HepG2 (cell line): ENCODE results near the gene CLPX. TPM values are rescaled to one million over a fixed set of nuclear protein-coding genes. Genes with fewer than 3 reads are reported as not detected.

Experiments used
- CAMTA2 ChIP-seq: sonication (generic); formaldehyde crosslinking; IDR thresholded peaks from 2 replicates; pipeline ENCODE4 v1.4.0; 2020; ENCODE audit warnings: mild to moderate bottlenecking, missing genetic modification reagents, borderline replicate concordance
- CEBPG ChIP-seq: IDR thresholded peaks from 2 replicates; pipeline ENCODE4 v1.6.1; 2016
- GLI4 ChIP-seq: sonication (generic); formaldehyde crosslinking; IDR thresholded peaks from 2 replicates; pipeline ENCODE4 v1.5.1; 2020; ENCODE audit warnings: missing genetic modification reagents, mild to moderate bottlenecking, moderate library complexity, borderline replicate concordance
- MIER2 ChIP-seq: IDR thresholded peaks from 2 replicates; pipeline ENCODE4 v1.6.1; 2016; ENCODE audit warnings: missing biosample characterization, missing genetic modification reagents
- MXI1 ChIP-seq: IDR thresholded peaks from 3 replicates; pipeline ENCODE4 v1.6.1; 2012; ENCODE audit warnings: low read depth, low read length, inconsistent platforms, borderline replicate concordance
- RCOR2 ChIP-seq: IDR thresholded peaks from 2 replicates; pipeline ENCODE4 v1.6.1; 2016; ENCODE audit warnings: missing biosample characterization, missing genetic modification reagents
- SOX5 ChIP-seq: IDR thresholded peaks from 2 replicates; pipeline ENCODE4 v1.6.1; 2016; ENCODE audit warnings: borderline replicate concordance
- SRSF1 ChIP-seq: fragments of 200-400 bp; formaldehyde crosslinking; optimal IDR thresholded peaks from 2 replicates; pipeline ENCODE3; 2017; ENCODE audit warnings: mild to moderate bottlenecking, low read depth, low read length, moderate library complexity
- YEATS4 ChIP-seq: sonication (generic); formaldehyde crosslinking; IDR thresholded peaks from 2 replicates; pipeline ENCODE4 v1.4.0; 2020; ENCODE audit warnings: missing genetic modification reagents, borderline replicate concordance
- ZBTB20 ChIP-seq: sonication (generic); formaldehyde crosslinking; IDR thresholded peaks from 2 replicates; pipeline ENCODE4 v1.8.1; 2023; ENCODE audit warnings: missing genetic modification reagents, low read depth, mild to moderate bottlenecking, borderline replicate concordance
- ZKSCAN5 ChIP-seq: sonication (generic); formaldehyde crosslinking; IDR thresholded peaks from 2 replicates; pipeline ENCODE4 v1.5.1; 2020; ENCODE audit warnings: mild to moderate bottlenecking, missing genetic modification reagents
- ZNF263 ChIP-seq: sonication (generic); formaldehyde crosslinking; IDR thresholded peaks from 2 replicates; pipeline ENCODE4 v1.4.0; 2020; ENCODE audit warnings: missing genetic modification reagents
- ZNF430 ChIP-seq: sonication (generic); formaldehyde crosslinking; IDR thresholded peaks from 2 replicates; pipeline ENCODE4 v1.9.0; 2021; ENCODE audit warnings: mild to moderate bottlenecking, missing genetic modification reagents
- ZNF564 ChIP-seq: sonication (generic); formaldehyde crosslinking; IDR thresholded peaks from 2 replicates; pipeline ENCODE4 v1.8.1; 2023; ENCODE audit warnings: mild to moderate bottlenecking, missing genetic modification reagents
- ZNF615 ChIP-seq: sonication (generic); formaldehyde crosslinking; IDR thresholded peaks from 2 replicates; pipeline ENCODE4 v1.5.0; 2020; ENCODE audit warnings: mild to moderate bottlenecking, missing genetic modification reagents, borderline replicate concordance
- ZNF629 ChIP-seq: sonication (generic); formaldehyde crosslinking; conservative IDR thresholded peaks from 2 replicates; pipeline ENCODE4 v1.5.0; 2020; ENCODE audit warnings: missing genetic modification reagents
- ZNF792 ChIP-seq: IDR thresholded peaks from 2 replicates; pipeline ENCODE4 v1.6.1; 2016
- ZNF891 ChIP-seq: sonication (generic); formaldehyde crosslinking; IDR thresholded peaks from 2 replicates; pipeline ENCODE4 v1.5.0; 2020; ENCODE audit warnings: mild to moderate bottlenecking, missing genetic modification reagents
- polyA plus RNA-seq, 8 experiments: library from polyadenylated mRNA; depleted of rRNA in 3 of 8; stranded (reverse) in 7 of 8; unstranded in 1 of 8; fragments of >200 nt; fragmentation: Illumina TruSeq in 4 of 8; extraction: Trizol in 4 of 8; gene quantifications; 2 replicates each; pipeline versions ENCODE4 v1.2.1 to v1.2.3, GENCODE V29; 2011 to 2016; ENCODE audit warnings: low read depth in 4 of 8, missing spikeins in 1 of 8, mixed read lengths in 1 of 8; ENCODE audit not compliant: insufficient read depth in 1 of 8
- total RNA-seq, 5 experiments: library from RNA; depleted of rRNA; stranded (reverse); fragments of >200 nt; fragmentation: Illumina TruSeq; extraction: Trizol; gene quantifications; 2 replicates each; pipeline ENCODE4 v1.2.3, GENCODE V29; 2016; ENCODE audit warnings: low read depth in 1 of 5
- TF ChIP-seq, protein P1 (sequence below): sonication (generic); formaldehyde crosslinking; IDR thresholded peaks from 2 replicates; pipeline ENCODE4 v1.4.0; 2020; ENCODE audit warnings: missing genetic modification reagents
- TF ChIP-seq, protein P2 (sequence below): sonication (generic); formaldehyde crosslinking; IDR thresholded peaks from 2 replicates; pipeline ENCODE4 v1.4.0; 2020; ENCODE audit warnings: low read depth, mild to moderate bottlenecking, missing genetic modification reagents
- TF ChIP-seq, protein P3 (sequence below): sonication (generic); IDR thresholded peaks from 2 replicates; pipeline ENCODE4 v1.6.1; 2016; ENCODE audit warnings: low read depth, borderline replicate concordance
- TF ChIP-seq, protein P4 (sequence below): sonication (generic); formaldehyde crosslinking; IDR thresholded peaks from 2 replicates; pipeline ENCODE4 v1.4.0; 2020; ENCODE audit warnings: missing genetic modification reagents
- TF ChIP-seq, protein P5 (sequence below): IDR thresholded peaks from 2 replicates; pipeline ENCODE4 v1.6.1; 2016; ENCODE audit warnings: low read depth, borderline replicate concordance

The CLPX gene
- total and polyA plus RNA-seq, 2 of the 13 experiments (the other 11 are each of a cell fraction or from before 2014, with no cell fraction given): 33.9 to 61.3 TPM

DNA sequence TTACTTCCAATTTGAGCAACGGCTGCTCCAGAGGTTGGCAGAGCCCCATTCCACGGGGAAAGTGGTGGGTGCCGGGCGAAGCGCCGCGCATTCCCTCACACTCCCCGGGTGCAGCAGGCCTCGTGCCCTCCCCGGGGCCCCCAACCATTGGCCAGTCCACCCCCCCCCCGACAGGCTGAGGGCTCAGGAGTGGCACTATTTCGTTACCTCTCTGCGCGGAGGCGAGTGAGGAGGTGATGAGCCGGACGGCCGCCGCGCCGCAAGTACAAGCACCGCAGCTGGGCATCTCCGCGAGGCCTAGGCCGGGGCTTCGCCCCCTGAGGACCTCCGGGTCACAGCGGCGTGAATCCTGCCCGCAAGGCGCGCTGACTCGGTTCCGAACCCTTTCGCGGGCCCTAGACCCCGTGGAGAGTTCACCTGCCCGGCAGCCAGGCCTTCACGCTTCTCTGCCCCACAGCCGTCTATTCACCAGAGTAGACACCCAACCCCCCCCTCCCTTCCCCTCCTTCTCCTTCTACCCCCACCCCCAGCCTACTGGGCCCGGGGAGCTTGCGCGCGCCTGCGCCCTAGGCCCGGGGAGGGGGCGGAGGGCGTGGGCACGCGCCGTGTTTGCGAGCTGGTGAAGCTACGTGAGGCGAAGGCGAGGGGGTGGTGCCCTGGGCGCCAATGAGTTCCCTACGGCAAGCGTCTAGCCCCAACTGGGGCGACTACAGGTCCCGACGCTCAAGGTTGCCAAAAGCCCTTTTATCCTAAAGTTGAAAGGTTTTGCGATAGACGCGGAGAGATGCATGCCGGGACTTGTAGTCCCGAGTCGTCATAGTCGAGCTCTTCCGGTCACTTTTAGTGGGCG is at the start of gene CLPX (continued):
- TF ChIP-seq YEATS4 (CRISPR knock-in tag) (peak; percentile 21; the same call in 1 of the 2 replicates), CEBPG (CRISPR knock-in tag) (peak; percentile 31), GLI4 (0 out of 2 replicates have a peak, but pooled peaks have one; percentile 8), SOX5 (CRISPR knock-in tag) (peak; percentile 51; the same call in 1 of the 2 replicates), CAMTA2 (CRISPR knock-in tag) (no peak), ZNF792 (CRISPR knock-in tag) (peak; percentile 24; the same call in 1 of the 2 replicates), ZBTB20 (CRISPR knock-in tag) (0 out of 2 replicates have a peak, but pooled peaks have one; percentile 62), ZNF615 (CRISPR knock-in tag) (0 out of 2 replicates have a peak, but pooled peaks have one; percentile 15), RCOR2 (CRISPR knock-in tag) (no peak), SRSF1 (no peak), ZKSCAN5 (peak; percentile 100), ZNF263 (CRISPR knock-in tag) (0 out of 2 replicates have a peak, but pooled peaks have one; percentile 9), ZNF430 (CRISPR knock-in tag) (no peak; the same call in 1 of the 2 replicates), MXI1 (peak; percentile 49; the same call in 1 of the 3 replicates), ZNF564 (peak; percentile 50; the same call in 1 of the 2 replicates), MIER2 (CRISPR knock-in tag) (no peak), ZNF891 (CRISPR knock-in tag) (peak; percentile 98), ZNF629 (CRISPR knock-in tag) (no peak)
- TF ChIP-seq, protein P1, sequence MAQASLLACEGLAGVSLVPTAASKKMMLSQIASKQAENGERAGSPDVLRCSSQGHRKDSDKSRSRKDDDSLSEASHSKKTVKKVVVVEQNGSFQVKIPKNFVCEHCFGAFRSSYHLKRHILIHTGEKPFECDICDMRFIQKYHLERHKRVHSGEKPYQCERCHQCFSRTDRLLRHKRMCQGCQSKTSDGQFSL (CRISPR knock-in tag): peak; percentile 89
- TF ChIP-seq, protein P2, sequence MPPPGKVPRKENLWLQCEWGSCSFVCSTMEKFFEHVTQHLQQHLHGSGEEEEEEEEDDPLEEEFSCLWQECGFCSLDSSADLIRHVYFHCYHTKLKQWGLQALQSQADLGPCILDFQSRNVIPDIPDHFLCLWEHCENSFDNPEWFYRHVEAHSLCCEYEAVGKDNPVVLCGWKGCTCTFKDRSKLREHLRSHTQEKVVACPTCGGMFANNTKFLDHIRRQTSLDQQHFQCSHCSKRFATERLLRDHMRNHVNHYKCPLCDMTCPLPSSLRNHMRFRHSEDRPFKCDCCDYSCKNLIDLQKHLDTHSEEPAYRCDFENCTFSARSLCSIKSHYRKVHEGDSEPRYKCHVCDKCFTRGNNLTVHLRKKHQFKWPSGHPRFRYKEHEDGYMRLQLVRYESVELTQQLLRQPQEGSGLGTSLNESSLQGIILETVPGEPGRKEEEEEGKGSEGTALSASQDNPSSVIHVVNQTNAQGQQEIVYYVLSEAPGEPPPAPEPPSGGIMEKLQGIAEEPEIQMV (CRISPR knock-in tag): no peak
- TF ChIP-seq, protein P3, sequence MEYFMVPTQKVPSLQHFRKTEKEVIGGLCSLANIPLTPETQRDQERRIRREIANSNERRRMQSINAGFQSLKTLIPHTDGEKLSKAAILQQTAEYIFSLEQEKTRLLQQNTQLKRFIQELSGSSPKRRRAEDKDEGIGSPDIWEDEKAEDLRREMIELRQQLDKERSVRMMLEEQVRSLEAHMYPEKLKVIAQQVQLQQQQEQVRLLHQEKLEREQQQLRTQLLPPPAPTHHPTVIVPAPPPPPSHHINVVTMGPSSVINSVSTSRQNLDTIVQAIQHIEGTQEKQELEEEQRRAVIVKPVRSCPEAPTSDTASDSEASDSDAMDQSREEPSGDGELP: 0 out of 2 replicates have a peak, but pooled peaks have one; percentile 8
- TF ChIP-seq, protein P4, sequence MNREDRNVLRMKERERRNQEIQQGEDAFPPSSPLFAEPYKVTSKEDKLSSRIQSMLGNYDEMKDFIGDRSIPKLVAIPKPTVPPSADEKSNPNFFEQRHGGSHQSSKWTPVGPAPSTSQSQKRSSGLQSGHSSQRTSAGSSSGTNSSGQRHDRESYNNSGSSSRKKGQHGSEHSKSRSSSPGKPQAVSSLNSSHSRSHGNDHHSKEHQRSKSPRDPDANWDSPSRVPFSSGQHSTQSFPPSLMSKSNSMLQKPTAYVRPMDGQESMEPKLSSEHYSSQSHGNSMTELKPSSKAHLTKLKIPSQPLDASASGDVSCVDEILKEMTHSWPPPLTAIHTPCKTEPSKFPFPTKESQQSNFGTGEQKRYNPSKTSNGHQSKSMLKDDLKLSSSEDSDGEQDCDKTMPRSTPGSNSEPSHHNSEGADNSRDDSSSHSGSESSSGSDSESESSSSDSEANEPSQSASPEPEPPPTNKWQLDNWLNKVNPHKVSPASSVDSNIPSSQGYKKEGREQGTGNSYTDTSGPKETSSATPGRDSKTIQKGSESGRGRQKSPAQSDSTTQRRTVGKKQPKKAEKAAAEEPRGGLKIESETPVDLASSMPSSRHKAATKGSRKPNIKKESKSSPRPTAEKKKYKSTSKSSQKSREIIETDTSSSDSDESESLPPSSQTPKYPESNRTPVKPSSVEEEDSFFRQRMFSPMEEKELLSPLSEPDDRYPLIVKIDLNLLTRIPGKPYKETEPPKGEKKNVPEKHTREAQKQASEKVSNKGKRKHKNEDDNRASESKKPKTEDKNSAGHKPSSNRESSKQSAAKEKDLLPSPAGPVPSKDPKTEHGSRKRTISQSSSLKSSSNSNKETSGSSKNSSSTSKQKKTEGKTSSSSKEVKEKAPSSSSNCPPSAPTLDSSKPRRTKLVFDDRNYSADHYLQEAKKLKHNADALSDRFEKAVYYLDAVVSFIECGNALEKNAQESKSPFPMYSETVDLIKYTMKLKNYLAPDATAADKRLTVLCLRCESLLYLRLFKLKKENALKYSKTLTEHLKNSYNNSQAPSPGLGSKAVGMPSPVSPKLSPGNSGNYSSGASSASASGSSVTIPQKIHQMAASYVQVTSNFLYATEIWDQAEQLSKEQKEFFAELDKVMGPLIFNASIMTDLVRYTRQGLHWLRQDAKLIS (CRISPR knock-in tag): no peak; the same call in 1 of the 2 replicates
- TF ChIP-seq, protein P5, sequence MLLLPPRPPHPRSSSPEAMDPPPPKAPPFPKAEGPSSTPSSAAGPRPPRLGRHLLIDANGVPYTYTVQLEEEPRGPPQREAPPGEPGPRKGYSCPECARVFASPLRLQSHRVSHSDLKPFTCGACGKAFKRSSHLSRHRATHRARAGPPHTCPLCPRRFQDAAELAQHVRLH (CRISPR knock-in tag): peak; percentile 36; the same call in 1 of the 2 replicates
